PC-9 (cell line): ENCODE measurements around the gene KRT12. TPM values are rescaled to one million over a fixed set of nuclear protein-coding genes. Genes with fewer than 3 reads are reported as not detected.
A peak's percentile ranks its signal among the peaks of the same experiment; 100 is the strongest.

ENCODE experiments used
- BruUV-seq: library from RNA; stranded (reverse); fragments of 400-500 nt; replicated peaks from 2 replicates; lab custom pipeline; 2021; lab: Mats Ljungman, UMichigan
- CTCF ChIA-PET: fragments of 300-600 bp; sonication (Branson Sonifier 250); formaldehyde crosslinking; loops from one replicate; lab custom pipeline; 2022; ENCODE audit warnings: antibody characterized with exemption; lab: Charles Lee
- POLR2A ChIA-PET: fragments of 300-600 bp; sonication (Branson Sonifier 250); formaldehyde crosslinking; loops from one replicate; lab custom pipeline; 2022; ENCODE audit warnings: antibody characterized with exemption; ENCODE audit not compliant: unreplicated experiment; lab: Charles Lee
- DNase-seq, 2 experiments: peaks; one replicate each; pipeline versions ENCODE4 v3.0.0 to v3.0.0-alpha.2; 2015 to 2022; ENCODE audit warnings: mixed read lengths in 1 of 2
- H2AFZ ChIP-seq: fragments of 200-600 bp; sonication (generic); 2 replicates; pipeline ENCODE4 v1.8.1; 2017; ENCODE audit warnings: antibody characterized with exemption
- H3F3A ChIP-seq: fragments of 200-600 bp; sonication (generic); 2 replicates; pipeline ENCODE4 v1.8.1; 2017; ENCODE audit warnings: antibody characterized with exemption, mild to moderate bottlenecking, low read depth; ENCODE audit not compliant: insufficient read depth
- H3K27ac ChIP-seq: fragments of 200-600 bp; sonication (generic); 2 replicates; pipeline ENCODE4 v1.6.1; 2016; ENCODE audit warnings: mixed run types
- H3K27me3 ChIP-seq: fragments of 200-600 bp; sonication (generic); 2 replicates; pipeline ENCODE4 v1.6.1; 2016; ENCODE audit warnings: low read depth, mixed run types; ENCODE audit not compliant: insufficient read depth
- H3K36me3 ChIP-seq: fragments of 200-600 bp; sonication (generic); 2 replicates; pipeline ENCODE4 v1.6.1; 2016; ENCODE audit warnings: low read depth, mixed run types
- H3K4me1 ChIP-seq: fragments of 200-600 bp; sonication (generic); replicated peaks from 2 replicates; pipeline ENCODE4 v1.6.1; 2016; ENCODE audit warnings: mixed run types; ENCODE audit not compliant: insufficient read depth
- H3K4me2 ChIP-seq: fragments of 200-600 bp; sonication (generic); 2 replicates; pipeline ENCODE4 v1.6.1; 2017; ENCODE audit warnings: mixed run types
- H3K4me3 ChIP-seq: fragments of 200-600 bp; sonication (generic); 2 replicates; pipeline ENCODE4 v1.6.1; 2016; ENCODE audit warnings: mixed run types
- H3K79me2 ChIP-seq: fragments of 200-600 bp; sonication (generic); 2 replicates; pipeline ENCODE4 v1.6.1; 2017; ENCODE audit warnings: low read depth, mixed run types
- H3K9me2 ChIP-seq: fragments of 200-600 bp; sonication (generic); 2 replicates; pipeline ENCODE4 v1.8.1; 2017; ENCODE audit warnings: mild to moderate bottlenecking; ENCODE audit not compliant: insufficient read depth
- H3K9me3 ChIP-seq: fragments of 200-600 bp; sonication (generic); 2 replicates; pipeline ENCODE4 v1.8.1; 2016; ENCODE audit warnings: low read depth; ENCODE audit not compliant: insufficient read depth
- H4K20me1 ChIP-seq: fragments of 200-600 bp; sonication (generic); 2 replicates; pipeline ENCODE4 v1.8.1; 2017; ENCODE audit not compliant: insufficient read depth
- EZH2 ChIP-seq: fragments of 200-600 bp; sonication (generic); IDR thresholded peaks from 2 replicates; pipeline ENCODE4 v1.8.0; 2017; ENCODE audit warnings: antibody characterized with exemption, low read depth
- intact Hi-C: fragments of 100-400 bp; cut with micrococcal nuclease; formaldehyde crosslinking; loops from one replicate; pipeline ENCODE4 v1.10.0; 2022; ENCODE audit not compliant: unreplicated experiment
- total RNA-seq: library from RNA; stranded (reverse); gene quantifications from 2 replicates; pipeline ENCODE4 v1.2.3, GENCODE V29; 2021
- TF ChIP-seq, protein P1 (sequence below): fragments of 200-600 bp; sonication (generic); conservative IDR thresholded peaks from 2 replicates; pipeline ENCODE4 v1.6.1; 2017; ENCODE audit warnings: mixed run types, antibody characterized with exemption, mild to moderate bottlenecking, moderate library complexity

KRT12 gene
- total RNA-seq, 1 experiment from 2014 or later, result not detected

- no TSS peak for BruUV-seq
- Histone ChIP-seq H3K4me2 (no peak overlapping the region), H4K20me1 (no peaks in the 10 kb centered on the region), H3F3A (0 out of 2 replicates have a peak, but pooled peaks cover 3% of the 10 kb centered on the region), H3K27ac (no peak overlapping the region), H2AFZ (no peak overlapping the region), H3K4me1 (no peaks in the 10 kb centered on the region), H3K4me3 (no peak overlapping the region), H3K79me2 (no peaks in the 10 kb centered on the region), H3K27me3 (no peaks in the 10 kb centered on the region), H3K36me3 (peaks cover 3% of the 10 kb centered on the region; the same call in 1 of the 2 replicates), H3K9me3 (no peaks in the 10 kb centered on the region), H3K9me2 (no peaks in the 10 kb centered on the region)
- DNase-seq, result no peak
- ChIA-PET CTCF (no interaction called here), POLR2A (no interaction called here)
- intact Hi-C loops, result no loop called here
- TF ChIP-seq, protein P1, sequence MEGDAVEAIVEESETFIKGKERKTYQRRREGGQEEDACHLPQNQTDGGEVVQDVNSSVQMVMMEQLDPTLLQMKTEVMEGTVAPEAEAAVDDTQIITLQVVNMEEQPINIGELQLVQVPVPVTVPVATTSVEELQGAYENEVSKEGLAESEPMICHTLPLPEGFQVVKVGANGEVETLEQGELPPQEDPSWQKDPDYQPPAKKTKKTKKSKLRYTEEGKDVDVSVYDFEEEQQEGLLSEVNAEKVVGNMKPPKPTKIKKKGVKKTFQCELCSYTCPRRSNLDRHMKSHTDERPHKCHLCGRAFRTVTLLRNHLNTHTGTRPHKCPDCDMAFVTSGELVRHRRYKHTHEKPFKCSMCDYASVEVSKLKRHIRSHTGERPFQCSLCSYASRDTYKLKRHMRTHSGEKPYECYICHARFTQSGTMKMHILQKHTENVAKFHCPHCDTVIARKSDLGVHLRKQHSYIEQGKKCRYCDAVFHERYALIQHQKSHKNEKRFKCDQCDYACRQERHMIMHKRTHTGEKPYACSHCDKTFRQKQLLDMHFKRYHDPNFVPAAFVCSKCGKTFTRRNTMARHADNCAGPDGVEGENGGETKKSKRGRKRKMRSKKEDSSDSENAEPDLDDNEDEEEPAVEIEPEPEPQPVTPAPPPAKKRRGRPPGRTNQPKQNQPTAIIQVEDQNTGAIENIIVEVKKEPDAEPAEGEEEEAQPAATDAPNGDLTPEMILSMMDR, result no peak
- no peak for TF ChIP-seq EZH2
These were observed 33.1 kb downstream of the KRT12 start for GRCh38 chr17:40833882-40834281.

DNA sequence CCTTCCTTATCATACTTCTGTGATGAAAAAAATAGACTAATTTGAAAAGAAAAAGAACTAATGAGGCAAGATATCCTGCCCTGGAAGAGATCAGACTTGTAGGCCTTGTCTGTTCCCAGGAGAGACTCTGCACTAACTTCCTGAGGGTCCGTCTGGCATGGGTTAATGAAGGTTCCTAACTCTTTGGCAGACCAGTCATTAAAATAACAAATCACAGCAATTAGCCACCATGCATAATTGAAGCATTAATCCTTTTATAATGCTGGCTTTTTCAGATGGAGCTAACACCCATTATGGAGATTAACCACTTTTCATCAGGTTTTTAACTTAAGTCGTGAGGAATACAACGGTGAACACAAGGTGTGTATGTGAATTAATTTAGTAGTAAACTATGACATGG is 34.2 kb downstream of the KRT12 start:
- H2AFZ ChIP-seq, result no peak overlapping the region
- CTCF ChIA-PET, result interaction anchor here (0.7 kb wide), 1 partner anchor 59 kb away, joined by 3 read pairs; no protein-coding TSS in a partner anchor
- no peaks in the 10 kb centered on the region for H3K9me3 ChIP-seq
- no peaks in the 10 kb centered on the region for H3K27me3 ChIP-seq
- H3F3A ChIP-seq, result 0 out of 2 replicates have a peak, but pooled peaks cover 3% of the 10 kb centered on the region
- no peaks in the 10 kb centered on the region for H3K4me1 ChIP-seq
- 0 out of 2 replicates have a peak overlapping the region, but pooled peaks have one; percentile 16 for H3K27ac ChIP-seq
- no peaks in the 10 kb centered on the region for H4K20me1 ChIP-seq
- no TSS peak for BruUV-seq
- H3K79me2 ChIP-seq, result no peaks in the 10 kb centered on the region
- no peak for DNase-seq
- TF ChIP-seq, protein P1, result no peak
- no peak for TF ChIP-seq EZH2
- POLR2A ChIA-PET, result interaction anchor here (0.6 kb wide), 1 partner anchor 195 kb away, joined by 7 read pairs; no protein-coding TSS in a partner anchor
- no peak overlapping the region for H3K4me2 ChIP-seq
- H3K36me3 ChIP-seq, result peaks cover 3% of the 10 kb centered on the region; the same call in 1 of the 2 replicates
- intact Hi-C loops, result no loop called here
- H3K4me3 ChIP-seq, result no peak overlapping the region
- no peaks in the 10 kb centered on the region for H3K9me2 ChIP-seq

DNA sequence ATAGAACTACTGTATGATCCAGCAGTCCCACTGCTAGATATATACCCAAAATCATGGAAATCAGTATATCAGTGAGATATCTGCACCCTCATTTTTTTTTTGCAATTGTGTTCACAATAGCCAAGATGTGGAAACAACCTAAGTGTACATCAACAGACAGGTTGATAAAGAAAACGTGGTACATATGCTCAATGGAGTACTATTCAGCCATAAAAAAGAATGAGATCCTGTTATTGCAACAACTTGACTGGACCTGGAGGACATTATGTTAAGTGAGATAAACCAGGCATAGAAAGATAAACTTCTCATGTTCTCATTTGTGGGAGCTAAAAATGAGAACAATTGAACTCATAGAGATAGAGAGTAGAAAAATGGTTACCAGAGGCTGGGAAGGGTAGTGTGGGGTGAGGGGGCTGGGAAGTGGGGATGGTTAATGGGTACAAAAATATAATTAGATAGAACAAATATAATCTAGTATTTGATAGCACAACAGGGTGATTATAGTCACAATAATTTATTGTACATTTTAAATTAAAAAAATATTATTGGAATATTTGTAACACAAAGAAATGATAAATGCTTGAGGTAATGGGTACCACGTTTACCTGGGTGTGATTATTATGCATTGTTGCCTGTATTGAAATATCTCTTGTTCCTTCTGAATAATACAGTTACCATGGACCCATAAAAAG is 36.8 kb downstream of the KRT12 start:
- Histone ChIP-seq H4K20me1 (no peaks in the 10 kb centered on the region), H3K27me3 (no peaks in the 10 kb centered on the region), H3K4me1 (no peaks in the 10 kb centered on the region), H3K4me3 (no peak overlapping the region), H3K9me2 (no peaks in the 10 kb centered on the region), H2AFZ (no peak overlapping the region), H3K4me2 (no peak overlapping the region), H3F3A (0 out of 2 replicates have a peak, but pooled peaks cover 3% of the 10 kb centered on the region), H3K9me3 (no peaks in the 10 kb centered on the region), H3K36me3 (no peaks in the 10 kb centered on the region; the same call in 1 of the 2 replicates), H3K27ac (no peak overlapping the region), H3K79me2 (peaks cover 10% of the 10 kb centered on the region; the same call in 1 of the 2 replicates)
- ChIA-PET POLR2A (no interaction called here), CTCF (interaction anchor here (0.7 kb wide), 1 partner anchor 830 kb away, joined by 4 read pairs; no protein-coding TSS in a partner anchor)
- no peak for DNase-seq
- no TSS peak for BruUV-seq
- intact Hi-C loops, result no loop called here
- TF ChIP-seq, protein P1, result no peak
- TF ChIP-seq EZH2, result no peak
